ENCODE results near the gene ALOX12B.
A peak's percentile ranks its signal among the peaks of the same experiment; 100 is the strongest.

Gene ALOX12B

GRCh38 chr17:8056232-8056975 is 31.1 kb downstream of the ALOX12B start:
- Histone ChIP-seq H3K9ac (ENCODE audit: low read length) (no peak overlapping the region), H3K79me1 (ENCODE audit: low read length) (peaks cover 3% of the 10 kb centered on the region), H4K12ac (ENCODE audit: low read depth, low read length) (no peak overlapping the region), H2BK12ac (ENCODE audit: low read length) (no peak overlapping the region), H3K23ac (ENCODE audit: low read length) (no peak overlapping the region), H3K79me2 (ENCODE audit: control insufficient read depth, insufficient read depth, low read length, poor library complexity) (no peaks in the 10 kb centered on the region), H3K9me3 (ENCODE audit: insufficient read depth, low read depth, low read length) (no peaks in the 10 kb centered on the region), H3K27me3 (ENCODE audit: insufficient read depth, low read length) (no peaks in the 10 kb centered on the region), H3K4me1 (ENCODE audit: control insufficient read depth in 1 of 2, insufficient read depth in 2 of 2, low read length in 2 of 2) (peaks cover 0 to 3% of the 10 kb centered on the region in 2 experiments), H2AK5ac (ENCODE audit: low read length) (no peak overlapping the region), H3K4me2 (ENCODE audit: low read length) (no peak overlapping the region), H3K4ac (ENCODE audit: low read depth, low read length) (no peak overlapping the region), H3K14ac (ENCODE audit: low read length) (no peak overlapping the region), H3K18ac (ENCODE audit: low read length) (no peak overlapping the region), H2BK120ac (ENCODE audit: insufficient read depth, low read length, poor library complexity) (no peak overlapping the region), H2BK5ac (ENCODE audit: low read depth, low read length, poor library complexity) (no peak overlapping the region), H2AFZ (ENCODE audit: insufficient read depth, low read length, poor library complexity) (no peak overlapping the region), H4K91ac (ENCODE audit: low read depth, low read length) (no peak overlapping the region), H3K36me3 (ENCODE audit: control insufficient read depth in 1 of 2, insufficient read depth in 2 of 2, low read length in 2 of 2) (no peaks in the 10 kb centered on the region), H3K27ac (ENCODE audit: low read depth, low read length) (no peak overlapping the region), H4K8ac (ENCODE audit: low read depth, low read length) (no peak overlapping the region), H3K4me3 (ENCODE audit: low read depth, low read length) (no peak overlapping the region)
- DNase-seq: peak; percentile 41 to 44
- WGBS (ENCODE audit: extremely low coverage, insufficient coverage, insufficient read length): no CpG with 5 or more reads among the region's 14 CpGs

- H4K91ac ChIP-seq (ENCODE audit: low read depth, low read length): peak overlapping the region; percentile 63
- H3K23ac ChIP-seq (ENCODE audit: low read length): no peak overlapping the region
- peak overlapping the region; percentile 23 for H4K8ac ChIP-seq (ENCODE audit: low read depth, low read length)
- no peak overlapping the region for H3K4me3 ChIP-seq (ENCODE audit: low read depth, low read length)
- DNase-seq: no peak
- no peak overlapping the region for H4K12ac ChIP-seq (ENCODE audit: low read depth, low read length)
- peaks cover 3% of the 10 kb centered on the region for H3K79me1 ChIP-seq (ENCODE audit: low read length)
- no peak overlapping the region for H2BK12ac ChIP-seq (ENCODE audit: low read length)
- no CpG with 5 or more reads among the region's 3 CpGs for WGBS (ENCODE audit: extremely low coverage, insufficient coverage, insufficient read length)
- H3K36me3 ChIP-seq (ENCODE audit: control insufficient read depth in 1 of 2, insufficient read depth in 2 of 2, low read length in 2 of 2): no peaks in the 10 kb centered on the region
- H3K27me3 ChIP-seq (ENCODE audit: insufficient read depth, low read length): no peaks in the 10 kb centered on the region
- H2BK120ac ChIP-seq (ENCODE audit: insufficient read depth, low read length, poor library complexity): peak overlapping the region; percentile 68
- H3K9ac ChIP-seq (ENCODE audit: low read length): no peak overlapping the region
- no peak overlapping the region for H3K18ac ChIP-seq (ENCODE audit: low read length)
- H3K14ac ChIP-seq (ENCODE audit: low read length): peak overlapping the region; percentile 24
- no peak overlapping the region for H3K4me2 ChIP-seq (ENCODE audit: low read length)
- H3K79me2 ChIP-seq (ENCODE audit: control insufficient read depth, insufficient read depth, low read length, poor library complexity): no peaks in the 10 kb centered on the region
- no peaks in the 10 kb centered on the region for H3K9me3 ChIP-seq (ENCODE audit: insufficient read depth, low read depth, low read length)
- H2AK5ac ChIP-seq (ENCODE audit: low read length): peak overlapping the region; percentile 41
- H3K27ac ChIP-seq (ENCODE audit: low read depth, low read length): no peak overlapping the region
- H3K4me1 ChIP-seq (ENCODE audit: control insufficient read depth in 1 of 2, insufficient read depth in 2 of 2, low read length in 2 of 2): peaks cover 0 to 3% of the 10 kb centered on the region in 2 experiments
- H2AFZ ChIP-seq (ENCODE audit: insufficient read depth, low read length, poor library complexity): no peak overlapping the region
- H3K4ac ChIP-seq (ENCODE audit: low read depth, low read length): no peak overlapping the region
- H2BK5ac ChIP-seq (ENCODE audit: low read depth, low read length, poor library complexity): peak overlapping the region; percentile 51
These were observed 31.7 kb downstream of the ALOX12B start for GRCh38 chr17:8055851-8056231.

- Histone ChIP-seq H2BK12ac (ENCODE audit: low read length) (no peak overlapping the region), H3K27ac (ENCODE audit: low read depth, low read length) (no peak overlapping the region)
- WGBS (ENCODE audit: extremely low coverage, insufficient coverage, insufficient read length): no CpG with 5 or more reads among the region's 7 CpGs
These were observed 33.9 kb downstream of the ALOX12B start for GRCh38 chr17:8053600-8053999.

GRCh38 chr17:8052256-8053252 is 35.0 kb downstream of the ALOX12B start:
- H3K14ac ChIP-seq (ENCODE audit: low read length): no peak overlapping the region
- H3K4me1 ChIP-seq (ENCODE audit: control insufficient read depth in 1 of 2, insufficient read depth in 2 of 2, low read length in 2 of 2): peaks cover 0 to 3% of the 10 kb centered on the region in 2 experiments
- no peak overlapping the region for H2AK5ac ChIP-seq (ENCODE audit: low read length)
- H3K4me3 ChIP-seq (ENCODE audit: low read depth, low read length): no peak overlapping the region
- H3K4me2 ChIP-seq (ENCODE audit: low read length): no peak overlapping the region
- H3K27me3 ChIP-seq (ENCODE audit: insufficient read depth, low read length): no peaks in the 10 kb centered on the region
- H3K4ac ChIP-seq (ENCODE audit: low read depth, low read length): no peak overlapping the region
- WGBS (ENCODE audit: extremely low coverage, insufficient coverage, insufficient read length): 100% methylated on average over 2 of the region's 6 CpGs
- no peak overlapping the region for H2BK120ac ChIP-seq (ENCODE audit: insufficient read depth, low read length, poor library complexity)
- H2BK12ac ChIP-seq (ENCODE audit: low read length): no peak overlapping the region
- no peaks in the 10 kb centered on the region for H3K36me3 ChIP-seq (ENCODE audit: control insufficient read depth in 1 of 2, insufficient read depth in 2 of 2, low read length in 2 of 2)
- H3K9ac ChIP-seq (ENCODE audit: low read length): no peak overlapping the region
- H3K9me3 ChIP-seq (ENCODE audit: insufficient read depth, low read depth, low read length): no peaks in the 10 kb centered on the region
- peak overlapping the region; percentile 21 for H4K91ac ChIP-seq (ENCODE audit: low read depth, low read length)
- no peak overlapping the region for H2AFZ ChIP-seq (ENCODE audit: insufficient read depth, low read length, poor library complexity)
- no peak for DNase-seq
- H4K8ac ChIP-seq (ENCODE audit: low read depth, low read length): no peak overlapping the region
- peaks cover 3% of the 10 kb centered on the region for H3K79me1 ChIP-seq (ENCODE audit: low read length)
- H2BK5ac ChIP-seq (ENCODE audit: low read depth, low read length, poor library complexity): no peak overlapping the region
- no peak overlapping the region for H3K27ac ChIP-seq (ENCODE audit: low read depth, low read length)
- no peak overlapping the region for H3K23ac ChIP-seq (ENCODE audit: low read length)
- H4K12ac ChIP-seq (ENCODE audit: low read depth, low read length): no peak overlapping the region
- no peaks in the 10 kb centered on the region for H3K79me2 ChIP-seq (ENCODE audit: control insufficient read depth, insufficient read depth, low read length, poor library complexity)
- H3K18ac ChIP-seq (ENCODE audit: low read length): no peak overlapping the region

More at GRCh38 chr17:8053600-8053999, 33.9 kb downstream of the ALOX12B start:
- Histone ChIP-seq H3K9ac (ENCODE audit: low read length) (no peak overlapping the region), H2BK5ac (ENCODE audit: low read depth, low read length, poor library complexity) (no peak overlapping the region), H2AK5ac (ENCODE audit: low read length) (no peak overlapping the region), H3K4me1 (ENCODE audit: control insufficient read depth in 1 of 2, insufficient read depth in 2 of 2, low read length in 2 of 2) (peaks cover 0 to 3% of the 10 kb centered on the region in 2 experiments), H4K12ac (ENCODE audit: low read depth, low read length) (no peak overlapping the region), H3K14ac (ENCODE audit: low read length) (no peak overlapping the region), H3K4me2 (ENCODE audit: low read length) (no peak overlapping the region), H2AFZ (ENCODE audit: insufficient read depth, low read length, poor library complexity) (no peak overlapping the region), H4K91ac (ENCODE audit: low read depth, low read length) (no peak overlapping the region), H3K4ac (ENCODE audit: low read depth, low read length) (no peak overlapping the region), H3K36me3 (ENCODE audit: control insufficient read depth in 1 of 2, insufficient read depth in 2 of 2, low read length in 2 of 2) (no peaks in the 10 kb centered on the region), H4K8ac (ENCODE audit: low read depth, low read length) (no peak overlapping the region), H3K18ac (ENCODE audit: low read length) (no peak overlapping the region), H2BK120ac (ENCODE audit: insufficient read depth, low read length, poor library complexity) (no peak overlapping the region), H3K27me3 (ENCODE audit: insufficient read depth, low read length) (no peaks in the 10 kb centered on the region), H3K79me2 (ENCODE audit: control insufficient read depth, insufficient read depth, low read length, poor library complexity) (no peaks in the 10 kb centered on the region), H3K23ac (ENCODE audit: low read length) (no peak overlapping the region), H3K79me1 (ENCODE audit: low read length) (peaks cover 3% of the 10 kb centered on the region), H3K4me3 (ENCODE audit: low read depth, low read length) (no peak overlapping the region), H3K9me3 (ENCODE audit: insufficient read depth, low read depth, low read length) (no peaks in the 10 kb centered on the region)
- peak; percentile 69 to 85 for DNase-seq
